NCI-H774 (cell line): ENCODE data around the gene UBXN4.
A peak's percentile ranks its signal among the peaks of the same experiment; 100 is the strongest.
"Not testable (repeated sequence)": the region's sequence is repeated elsewhere in the genome, so short reads cannot be mapped to it uniquely, and the experiment has no call there.

Experiments used
- DNase-seq: peaks from one replicate; lab custom pipeline; 2025; lab: John Stamatoyannopoulos, UW

UBXN4 gene

GRCh38 chr2:135741395-135742324 is at the start of gene UBXN4:
Gene UBXN4, plus strand, starts transcription at chr2:135741855. Its CDS starts 75 bp downstream, at chr2:135741930.
- peak; percentile 98 for DNase-seq

- no peak for DNase-seq
Observed at GRCh38 chr2:135694711-135695110, 46.9 kb upstream of the UBXN4 start.

DNA sequence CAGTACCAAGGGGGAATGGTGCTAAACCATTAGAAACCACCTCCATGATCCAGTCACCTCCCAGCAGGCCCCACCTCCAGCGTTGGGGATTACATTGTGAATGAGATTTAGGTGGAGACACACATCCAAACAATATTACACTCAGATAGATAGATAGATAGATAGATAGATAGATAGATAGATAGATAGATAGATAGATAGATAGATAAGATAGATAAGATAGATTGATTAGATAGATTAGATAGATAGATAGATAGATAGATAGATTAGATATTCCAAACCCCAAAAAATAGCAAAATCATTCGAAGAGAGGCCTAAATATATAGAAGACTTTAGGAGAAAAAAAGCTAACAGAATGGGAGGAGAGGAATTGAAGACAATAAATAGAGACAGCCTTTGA is 42.8 kb upstream of the UBXN4 start:
- no peak for DNase-seq

GRCh38 chr2:135701442-135701841 is 40.2 kb upstream of the UBXN4 start:
- no peak for DNase-seq

- DNase-seq: no peak
Observed at GRCh38 chr2:135703300-135703699, 38.4 kb upstream of the UBXN4 start.

GRCh38 chr2:135704075-135704474 is 37.6 kb upstream of the UBXN4 start:
- not testable (repeated sequence) for DNase-seq

GRCh38 chr2:135708159-135708558 is 33.5 kb upstream of the UBXN4 start:
- no peak for DNase-seq

GRCh38 chr2:135709992-135710391 is 31.7 kb upstream of the UBXN4 start:
- no peak for DNase-seq

- not testable (repeated sequence) for DNase-seq
Observed at GRCh38 chr2:135715086-135715485, 26.6 kb upstream of the UBXN4 start.

- DNase-seq: no peak
Observed at GRCh38 chr2:135728064-135728743, 13.5 kb upstream of the UBXN4 start.

- DNase-seq: no peak
Observed at GRCh38 chr2:135732561-135732960, 9.1 kb upstream of the UBXN4 start.

- no peak for DNase-seq
Observed at GRCh38 chr2:135733045-135733444, 8.6 kb upstream of the UBXN4 start.

GRCh38 chr2:135736546-135736945 is 5.1 kb upstream of the UBXN4 start:
- no peak for DNase-seq

- no peak for DNase-seq
Observed at GRCh38 chr2:135740206-135740605, 1.4 kb upstream of the UBXN4 start.

DNA sequence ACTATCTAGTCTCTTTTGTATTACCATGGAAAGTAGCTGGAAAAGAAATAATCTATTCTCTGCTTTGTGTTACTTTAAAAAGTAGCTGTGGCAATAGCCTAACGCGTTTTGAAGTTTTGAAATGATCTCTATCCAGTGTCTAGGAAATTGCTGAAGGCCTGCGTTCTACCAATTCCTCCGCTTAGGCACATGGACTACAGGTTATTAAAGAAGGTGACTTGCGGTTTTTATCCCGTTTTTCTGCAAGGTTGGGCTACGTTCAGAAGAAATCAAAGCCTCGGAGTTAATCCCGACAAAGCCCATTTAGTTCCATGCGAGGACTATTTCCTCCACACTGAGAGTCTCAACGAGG is 636 bp upstream of the UBXN4 start:
- DNase-seq: no peak

GRCh38 chr2:135742325-135742757 is 686 bp downstream of the UBXN4 start:
- peak; percentile 18 for DNase-seq

GRCh38 chr2:135743860-135744259 is 2.2 kb downstream of the UBXN4 start:
- DNase-seq: no peak

DNA sequence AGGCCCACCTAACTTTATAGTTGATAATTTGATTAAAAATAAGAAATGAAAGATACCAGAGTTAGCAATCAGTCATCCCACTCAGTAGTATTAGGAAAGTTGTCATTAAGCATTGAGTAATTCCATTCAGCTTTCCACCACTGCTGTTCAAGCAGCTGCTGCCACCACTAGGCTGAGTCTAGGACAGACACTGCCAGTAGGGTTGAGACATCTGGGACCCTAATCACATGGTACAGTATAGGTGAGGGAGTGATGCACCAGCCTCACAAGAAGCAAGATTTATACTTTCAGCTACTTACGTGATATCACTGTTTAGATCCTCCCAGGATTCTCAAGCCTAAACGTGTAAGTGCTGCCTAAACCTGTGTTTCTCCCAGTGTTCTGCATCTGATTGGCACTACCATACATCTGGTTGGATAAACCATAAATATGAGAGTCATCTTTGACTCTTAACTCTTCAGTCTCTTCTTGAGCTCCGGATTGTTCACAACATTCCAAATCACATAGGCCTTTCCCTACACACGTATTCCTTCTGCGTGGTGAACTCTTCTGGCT is 3.2 kb downstream of the UBXN4 start:
- DNase-seq: no peak

DNA sequence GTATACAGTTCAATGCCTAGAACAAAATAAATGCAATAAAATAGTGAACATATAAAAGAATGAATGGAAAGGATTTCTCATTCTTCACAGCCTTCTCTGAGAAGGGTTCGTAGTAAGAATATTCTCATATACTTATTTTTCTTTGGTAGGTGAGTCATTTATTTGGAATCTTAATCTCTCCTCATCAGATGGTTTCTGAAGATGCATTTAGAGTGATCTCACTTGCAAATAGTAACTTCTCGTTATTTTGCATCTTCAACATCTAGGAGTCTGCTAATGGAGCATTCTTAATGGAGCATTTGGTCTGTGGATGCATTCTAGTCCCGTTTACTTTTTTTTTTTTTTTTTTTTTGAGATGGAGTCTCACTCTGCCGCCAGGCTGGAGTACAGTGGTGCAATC is 3.9 kb downstream of the UBXN4 start:
- no peak for DNase-seq

GRCh38 chr2:135755573-135755972 is 13.9 kb downstream of the UBXN4 start:
- DNase-seq: no peak

DNA sequence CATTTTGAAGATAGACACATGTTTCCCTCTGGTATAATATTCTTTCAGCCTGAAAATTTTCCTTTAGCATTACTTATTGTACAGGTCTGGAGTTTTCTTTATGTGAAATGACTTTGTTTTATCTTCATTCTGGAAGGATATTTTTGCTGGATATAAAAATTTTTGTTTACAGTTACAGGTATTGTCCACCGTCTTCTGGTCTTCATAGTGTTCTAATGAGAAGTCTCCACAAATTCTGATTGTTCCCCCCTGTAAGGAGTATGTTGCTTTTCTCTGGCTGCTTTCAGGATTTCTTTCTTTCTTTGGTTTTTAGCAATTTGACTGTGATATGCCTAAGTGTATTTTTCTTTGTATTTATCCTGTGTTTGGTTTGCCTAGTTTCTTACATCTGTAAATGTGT is 15.0 kb downstream of the UBXN4 start:
- DNase-seq: no peak

DNA sequence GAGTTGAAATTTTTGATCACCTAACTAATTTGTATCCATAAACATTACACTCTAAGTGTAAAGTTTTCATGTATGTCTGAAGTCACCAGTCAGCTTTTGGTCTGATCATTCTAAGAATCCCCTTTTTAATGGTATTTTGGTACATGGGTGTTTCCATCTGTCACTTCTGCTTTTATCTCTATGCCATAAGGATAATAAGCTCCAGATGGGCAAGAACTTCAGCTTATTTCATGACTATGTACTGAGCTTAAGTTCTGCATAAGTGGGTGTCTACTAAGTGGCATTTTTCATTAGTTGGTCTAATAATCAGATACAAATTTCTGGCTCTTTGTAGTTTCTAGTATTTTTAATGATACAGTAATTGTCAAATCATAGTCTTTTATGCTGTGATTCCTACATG is 20.4 kb downstream of the UBXN4 start:
- no peak for DNase-seq

- DNase-seq: no peak
Observed at GRCh38 chr2:135762530-135762929, 20.9 kb downstream of the UBXN4 start.
